Tibial nerve (tissue), 3 donors: ENCODE data around the gene HEG1.

Experiments
- CTCF ChIP-seq, 5 experiments: fragments of 200-600 bp in 3 of 5; fragments of 450-650 bp in 2 of 5; sonication (generic) in 3 of 5; IDR thresholded peaks; one replicate each; pipeline ENCODE4 v1.5.1; 2016 to 2019; ENCODE audit warnings: antibody characterized with exemption in 5 of 5, mild to moderate bottlenecking in 3 of 5, moderate library complexity in 2 of 5
- POLR2A ChIP-seq, 2 donors: fragments of 450-650 bp; IDR thresholded peaks; one replicate each; pipeline ENCODE4 v1.6.1; 2017; ENCODE audit warnings: antibody characterized with exemption in 2 of 2, mild to moderate bottlenecking in 2 of 2, moderate library complexity in 2 of 2

- TF ChIP-seq POLR2A (IDR thresholded peaks at IDR 0.05) (no peak), CTCF (IDR thresholded peaks at IDR 0.05) (no peak)
These were observed 43.0 kb upstream of the HEG1 start for GRCh38 chr3:125098611-125099291.
